Esophagus (tissue), 2 donors: Measurements from ENCODE around the gene ULK4. TPM values are rescaled to one million over a fixed set of nuclear protein-coding genes. Genes with fewer than 3 reads are reported as not detected.
A peak's percentile ranks its signal among the peaks of the same experiment; 100 is the strongest.

ENCODE experiments used
- H3K27ac ChIP-seq, 2 donors: one replicate each; pipeline ENCODE4 v1.5.1; 2013; ENCODE audit warnings: low read depth in 2 of 2, mild to moderate bottlenecking in 2 of 2, inconsistent platforms in 1 of 2, low read length in 1 of 2, moderate library complexity in 1 of 2
- H3K27me3 ChIP-seq, 2 donors: one replicate each; pipeline ENCODE4 v1.6.1; 2013; ENCODE audit warnings: low read length in 2 of 2, control low read depth in 1 of 2, mild to moderate bottlenecking in 1 of 2; ENCODE audit not compliant: insufficient read depth in 2 of 2, control insufficient read depth in 1 of 2
- H3K36me3 ChIP-seq, 2 donors: one replicate each; pipeline ENCODE4 v1.6.1; 2013; ENCODE audit warnings: low read length in 1 of 2; ENCODE audit not compliant: control insufficient read depth in 2 of 2, insufficient read depth in 2 of 2
- H3K4me1 ChIP-seq, 2 donors: one replicate each; pipeline ENCODE4 v1.6.1; 2013; ENCODE audit warnings: low read length in 1 of 2; ENCODE audit not compliant: control insufficient read depth in 2 of 2, insufficient read depth in 2 of 2
- H3K4me3 ChIP-seq, 2 donors: one replicate each; pipeline ENCODE4 v1.5.1; 2013; ENCODE audit warnings: low read length in 2 of 2, mild to moderate bottlenecking in 2 of 2, low read depth in 1 of 2, moderate library complexity in 1 of 2
- H3K9me3 ChIP-seq, 2 donors: one replicate each; pipeline ENCODE4 v1.6.1; 2013; ENCODE audit warnings: mild to moderate bottlenecking in 2 of 2, low read depth in 1 of 2, low read length in 1 of 2, moderate library complexity in 1 of 2; ENCODE audit not compliant: control insufficient read depth in 2 of 2, insufficient read depth in 1 of 2
- WGBS, 2 donors: extraction: QIAGEN DNeasy Blood & Tissue Kit; methylation state at CpG; one replicate each; pipeline ENCODE4 v1.1.7; 2013; 5-methylcytosine and 5-hydroxymethylcytosine counted together
- polyA plus RNA-seq, 2 donors: library from polyadenylated mRNA; stranded (reverse); fragments of 200-250 nt; gene quantifications; one replicate each; pipeline ENCODE4 v1.2.3, GENCODE V29; 2013
- donor health status: healthy with polysubstance abuse.
- donor health status: Bipolar disorder and iron deficiency.

Gene ULK4
- polyA plus RNA-seq, 2 donors, result 1.1 to 1.3 TPM

DNA sequence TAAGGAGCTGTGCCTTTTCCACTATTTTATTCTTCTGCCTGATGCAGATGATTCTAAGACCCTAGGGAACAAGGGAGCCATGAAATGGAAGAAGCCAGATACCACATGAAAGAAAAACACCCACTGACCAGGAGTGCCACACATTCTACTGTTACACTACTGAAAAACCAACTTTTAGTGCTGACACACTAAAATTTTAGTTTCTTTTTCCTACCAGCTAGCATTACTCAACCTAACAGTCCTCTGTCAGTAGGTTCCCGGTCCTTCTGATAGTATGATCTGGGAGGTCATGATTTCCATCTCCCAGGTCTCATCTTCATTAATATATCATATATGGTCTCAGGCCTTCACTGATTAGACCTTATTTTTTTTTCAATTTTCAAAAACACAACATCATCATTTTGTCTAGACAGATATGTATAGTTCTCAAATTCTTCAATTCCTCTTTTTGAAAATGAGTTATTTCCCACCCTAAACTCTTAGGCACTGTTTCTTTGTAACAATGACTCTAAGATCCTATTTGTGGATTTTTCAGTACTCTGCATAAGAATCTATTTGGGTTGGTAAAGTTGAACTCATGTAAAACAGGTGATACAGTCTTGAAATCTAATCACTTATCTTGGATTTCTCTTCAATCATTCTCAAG, 440.8 kb downstream of the ULK4 start:
- no peaks in the 10 kb centered on the region for H3K9me3 ChIP-seq
- no peaks in the 10 kb centered on the region for H3K4me1 ChIP-seq
- no peaks in the 10 kb centered on the region for H3K27me3 ChIP-seq
- H3K4me3 ChIP-seq, result no peak overlapping the region
- H3K27ac ChIP-seq, result no peak overlapping the region
- 87 to 89% methylated on average over 1 of the region's 1 CpG for WGBS, 2 donors
- H3K36me3 ChIP-seq, result no peaks in the 10 kb centered on the region

DNA sequence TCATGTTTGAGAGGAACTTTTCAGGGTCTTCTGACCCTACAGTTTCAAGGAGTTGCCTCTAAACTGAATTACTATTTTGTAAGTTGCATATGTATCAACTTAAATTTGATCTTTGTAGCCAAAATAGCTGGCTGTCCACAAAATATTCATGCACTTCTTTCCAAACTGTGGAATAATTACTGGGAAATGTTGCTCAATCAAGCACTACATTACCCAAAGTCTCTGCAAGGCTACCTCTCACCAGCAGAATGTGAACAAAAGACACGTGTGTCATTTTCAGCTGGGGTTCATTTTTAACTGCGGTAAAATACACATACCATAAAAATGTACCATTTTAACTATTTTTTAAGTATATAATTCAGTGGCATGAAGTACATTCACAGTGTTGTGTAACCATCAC, 442.2 kb downstream of the ULK4 start:
- no peaks in the 10 kb centered on the region for H3K9me3 ChIP-seq
- no peak overlapping the region for H3K4me3 ChIP-seq
- no peaks in the 10 kb centered on the region for H3K4me1 ChIP-seq
- H3K27me3 ChIP-seq, result no peaks in the 10 kb centered on the region
- no peaks in the 10 kb centered on the region for H3K36me3 ChIP-seq
- WGBS, 2 donors, result 92 to 95% methylated on average over 2 of the region's 2 CpGs
- H3K27ac ChIP-seq, result no peak overlapping the region

DNA sequence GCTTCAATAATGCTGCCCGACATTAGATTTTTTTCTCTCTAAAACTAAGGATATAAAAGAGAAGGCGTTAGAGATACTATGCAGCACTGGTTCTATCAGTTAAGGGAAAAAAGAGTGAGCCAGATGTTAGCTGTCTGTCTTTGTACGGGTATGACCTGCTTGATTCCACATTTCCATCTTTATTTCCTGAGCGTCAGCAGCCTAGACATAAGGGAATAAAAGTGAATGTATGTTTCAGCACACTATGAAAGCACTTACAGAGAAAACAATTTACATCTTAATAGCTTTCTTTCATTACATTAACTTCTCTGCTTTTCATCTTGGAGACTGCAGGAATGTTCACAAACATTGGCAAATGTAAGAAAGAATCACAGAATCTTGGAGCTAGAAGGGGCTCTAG, 443.3 kb downstream of the ULK4 start:
- Histone ChIP-seq H3K27ac (no peak overlapping the region), H3K27me3 (no peaks in the 10 kb centered on the region), H3K4me3 (no peak overlapping the region), H3K36me3 (no peaks in the 10 kb centered on the region), H3K4me1 (no peaks in the 10 kb centered on the region), H3K9me3 (no peaks in the 10 kb centered on the region)
- WGBS, 2 donors, result 72 to 86% methylated on average over 4 of the region's 4 CpGs

DNA sequence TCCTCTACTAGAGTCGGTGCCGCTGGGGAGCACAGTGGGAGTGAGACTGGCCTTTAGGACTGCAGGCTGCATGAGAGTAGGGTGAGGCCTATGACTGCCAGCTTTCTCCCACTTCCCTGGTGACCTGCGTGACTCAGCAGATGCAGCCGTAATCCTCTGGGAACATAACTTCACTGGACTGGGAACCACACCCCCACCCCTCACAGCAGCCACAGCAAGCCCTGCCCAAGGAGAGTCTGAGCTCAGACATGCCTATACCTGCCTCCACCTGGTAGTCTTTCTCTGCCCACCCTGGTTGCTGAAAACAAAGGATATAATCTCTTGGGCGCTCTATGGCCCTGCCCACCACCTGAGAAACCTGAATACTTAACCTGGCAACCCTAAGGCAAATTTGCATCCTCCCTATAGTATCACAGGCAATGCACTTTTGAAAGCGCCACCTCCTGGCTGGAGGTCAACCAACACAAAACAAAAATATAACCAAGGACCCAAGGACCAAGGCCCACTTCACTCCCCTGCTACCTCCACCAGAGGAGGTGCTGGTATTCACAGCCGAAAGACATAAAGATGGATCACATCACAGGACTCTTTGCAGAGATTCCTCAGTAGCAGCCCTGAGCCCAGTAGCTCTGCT, 453.7 kb downstream of the ULK4 start:
- H3K27me3 ChIP-seq, result no peaks in the 10 kb centered on the region
- no peak overlapping the region for H3K4me3 ChIP-seq
- no peaks in the 10 kb centered on the region for H3K36me3 ChIP-seq
- WGBS, 2 donors, result 68 to 78% methylated on average over 7 of the region's 7 CpGs
- H3K9me3 ChIP-seq, result no peaks in the 10 kb centered on the region
- H3K27ac ChIP-seq, result peak overlapping the region; percentile 78 to 84
- H3K4me1 ChIP-seq, result peaks cover 0 to 4% of the 10 kb centered on the region in 2 donors

DNA sequence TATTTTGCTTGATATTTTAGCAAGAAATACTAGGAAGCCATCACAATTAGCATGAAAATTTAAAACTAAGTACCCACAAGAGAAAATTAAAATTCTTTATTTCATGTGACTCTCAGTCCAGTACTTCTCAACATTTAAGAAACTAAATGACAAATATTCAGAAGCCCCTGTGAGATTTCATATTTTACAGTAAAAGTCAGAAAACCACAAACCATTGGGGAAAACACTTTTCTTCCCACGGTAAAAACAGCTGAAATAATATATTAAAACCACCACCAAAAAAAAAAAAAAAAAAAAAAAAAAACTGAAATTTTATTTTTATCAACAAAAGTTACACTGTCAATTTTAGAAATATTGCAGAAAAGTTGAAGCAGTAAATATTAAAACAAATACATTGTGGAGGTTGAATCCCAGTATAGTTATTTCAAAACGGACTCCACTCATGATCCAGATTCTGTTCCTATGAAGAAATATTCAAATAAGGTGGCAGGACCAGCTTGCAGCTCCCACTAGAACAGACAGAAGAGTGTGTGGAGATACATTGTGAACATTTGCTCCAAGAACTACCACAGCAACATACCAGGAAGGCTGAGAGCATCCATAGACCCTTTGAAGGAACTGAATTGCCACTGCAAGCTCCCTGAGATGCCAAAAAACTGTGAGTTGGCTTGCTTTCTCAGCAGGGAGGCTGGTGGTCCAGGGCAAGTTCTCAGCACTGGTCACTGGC, 454.4 kb downstream of the ULK4 start:
- H3K9me3 ChIP-seq, result no peaks in the 10 kb centered on the region
- H3K4me1 ChIP-seq, result peaks cover 0 to 4% of the 10 kb centered on the region in 2 donors
- 82 to 88% methylated on average over 2 of the region's 2 CpGs for WGBS, 2 donors
- no peaks in the 10 kb centered on the region for H3K27me3 ChIP-seq
- peak overlapping the region; percentile 78 to 84 for H3K27ac ChIP-seq
- H3K36me3 ChIP-seq, result no peaks in the 10 kb centered on the region
- H3K4me3 ChIP-seq, result no peak overlapping the region

DNA sequence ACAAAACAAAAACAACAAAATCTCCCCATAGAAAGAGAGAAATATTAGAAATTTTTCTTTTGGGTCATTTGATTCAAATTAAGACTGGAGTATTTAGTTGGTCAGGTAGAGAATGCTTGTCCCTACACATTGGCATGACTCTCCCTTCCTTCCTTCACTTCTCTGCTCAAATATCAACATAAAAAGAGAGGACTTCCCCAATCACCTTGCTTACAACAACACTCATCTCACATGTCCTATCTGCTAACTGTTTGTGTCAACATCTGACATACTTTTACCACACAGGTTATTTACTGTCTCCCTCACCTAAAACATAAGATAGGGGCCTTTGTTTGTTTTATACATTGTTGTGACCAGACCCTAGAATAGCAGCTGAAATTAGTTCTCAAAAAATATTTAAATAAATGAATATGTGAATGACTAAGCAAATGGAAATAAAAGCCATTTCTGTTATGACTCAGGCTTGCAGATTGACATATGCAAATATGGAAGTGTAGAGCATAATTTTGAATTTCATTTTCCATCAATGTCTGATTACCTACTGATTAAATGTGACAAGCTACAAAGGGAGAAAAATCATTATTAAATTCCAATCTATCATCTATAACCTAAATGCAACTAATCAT, 457.8 kb downstream of the ULK4 start:
- H3K27ac ChIP-seq, result no peak overlapping the region
- peaks cover 0 to 4% of the 10 kb centered on the region in 2 donors for H3K4me1 ChIP-seq
- H3K36me3 ChIP-seq, result no peaks in the 10 kb centered on the region
- H3K4me3 ChIP-seq, result no peak overlapping the region
- no peaks in the 10 kb centered on the region for H3K27me3 ChIP-seq
- no peaks in the 10 kb centered on the region for H3K9me3 ChIP-seq

DNA sequence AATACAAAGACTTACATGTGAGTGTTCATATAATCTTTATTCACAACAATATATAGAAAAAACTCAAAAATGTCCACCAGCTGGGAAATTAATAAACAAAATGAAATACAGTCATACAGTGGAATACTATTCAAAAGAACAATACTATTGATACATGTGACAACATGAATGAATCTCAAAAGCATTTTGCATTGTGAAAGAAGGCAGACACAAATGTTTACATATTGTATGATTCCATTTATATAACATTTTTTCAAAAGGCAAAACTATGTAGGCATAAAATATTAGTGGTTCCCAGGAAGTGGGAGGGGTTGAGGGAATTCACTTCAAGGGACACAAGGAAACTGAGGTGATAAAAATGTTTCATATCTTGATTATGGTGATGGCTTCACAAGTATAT, 459.4 kb downstream of the ULK4 start:
- Histone ChIP-seq H3K4me3 (no peak overlapping the region), H3K36me3 (no peaks in the 10 kb centered on the region), H3K9me3 (no peaks in the 10 kb centered on the region), H3K4me1 (no peaks in the 10 kb centered on the region), H3K27ac (no peak overlapping the region), H3K27me3 (no peaks in the 10 kb centered on the region)

DNA sequence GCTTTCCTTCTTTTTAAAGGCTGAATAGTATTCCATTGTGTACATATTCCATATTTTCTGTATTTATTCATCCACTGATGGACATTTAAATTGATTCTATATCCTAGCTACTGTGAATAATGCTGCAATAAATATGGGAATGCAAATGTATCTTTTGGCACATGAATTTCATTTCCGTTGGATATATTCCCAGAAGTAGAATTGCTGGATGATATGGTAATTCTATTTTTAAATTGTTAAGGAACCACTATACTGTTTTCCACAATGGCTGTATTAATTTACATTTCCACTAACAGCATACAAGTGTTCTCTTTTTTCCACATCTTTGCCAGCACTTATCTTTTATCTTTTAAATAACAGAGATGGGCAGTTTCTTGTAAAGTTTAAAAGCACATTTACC, 459.9 kb downstream of the ULK4 start:
- Histone ChIP-seq H3K36me3 (no peaks in the 10 kb centered on the region), H3K27ac (no peak overlapping the region), H3K4me3 (no peak overlapping the region), H3K9me3 (no peaks in the 10 kb centered on the region), H3K4me1 (no peaks in the 10 kb centered on the region), H3K27me3 (no peaks in the 10 kb centered on the region)
- 32 to 57% methylated on average over 1 of the region's 1 CpG for WGBS, 2 donors

DNA sequence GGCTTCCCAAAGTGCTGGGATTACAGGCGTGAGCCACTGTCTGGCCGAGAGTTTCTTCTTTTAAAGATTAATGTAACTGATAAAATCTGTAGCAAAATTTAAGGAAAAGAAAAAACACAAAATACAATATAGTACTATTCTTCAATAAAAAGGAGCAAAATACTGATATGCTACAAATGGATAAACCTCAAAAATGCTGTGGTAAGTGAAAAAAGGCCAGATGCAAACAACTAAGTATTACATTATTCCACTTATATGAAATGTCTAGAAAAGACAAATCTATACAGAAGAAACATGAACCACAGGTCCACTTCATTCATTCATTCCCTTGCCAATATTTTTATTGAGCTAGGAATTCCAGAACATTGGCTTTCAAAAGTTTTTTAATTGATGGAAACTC, 463.1 kb downstream of the ULK4 start:
- Histone ChIP-seq H3K27me3 (no peaks in the 10 kb centered on the region), H3K9me3 (no peaks in the 10 kb centered on the region), H3K36me3 (no peaks in the 10 kb centered on the region), H3K4me1 (no peaks in the 10 kb centered on the region), H3K4me3 (no peak overlapping the region), H3K27ac (no peak overlapping the region)
- 93 to 97% methylated on average over 2 of the region's 2 CpGs for WGBS, 2 donors
